AG10803 (cell line): ENCODE results near the gene CDK11A.

Experiments used
- DNase-seq: peaks from one replicate; pipeline ENCODE4 v3.0.0; 2010; ENCODE audit warnings: low read depth
- H3K4me3 ChIP-seq: 2 replicates; pipeline ENCODE4 v1.5.1; 2011; ENCODE audit warnings: mild to moderate bottlenecking, low read length, control low read depth
- TF ChIP-seq, protein P1 (sequence below): conservative IDR thresholded peaks from 2 replicates; pipeline ENCODE4 v1.5.1; 2011; ENCODE audit warnings: mild to moderate bottlenecking, low read length, control low read depth, inconsistent platforms

Gene CDK11A

GRCh38 chr1:1672181-1672965 is 51.8 kb downstream of the CDK11A start:
- no peak for DNase-seq
- TF ChIP-seq, protein P1, sequence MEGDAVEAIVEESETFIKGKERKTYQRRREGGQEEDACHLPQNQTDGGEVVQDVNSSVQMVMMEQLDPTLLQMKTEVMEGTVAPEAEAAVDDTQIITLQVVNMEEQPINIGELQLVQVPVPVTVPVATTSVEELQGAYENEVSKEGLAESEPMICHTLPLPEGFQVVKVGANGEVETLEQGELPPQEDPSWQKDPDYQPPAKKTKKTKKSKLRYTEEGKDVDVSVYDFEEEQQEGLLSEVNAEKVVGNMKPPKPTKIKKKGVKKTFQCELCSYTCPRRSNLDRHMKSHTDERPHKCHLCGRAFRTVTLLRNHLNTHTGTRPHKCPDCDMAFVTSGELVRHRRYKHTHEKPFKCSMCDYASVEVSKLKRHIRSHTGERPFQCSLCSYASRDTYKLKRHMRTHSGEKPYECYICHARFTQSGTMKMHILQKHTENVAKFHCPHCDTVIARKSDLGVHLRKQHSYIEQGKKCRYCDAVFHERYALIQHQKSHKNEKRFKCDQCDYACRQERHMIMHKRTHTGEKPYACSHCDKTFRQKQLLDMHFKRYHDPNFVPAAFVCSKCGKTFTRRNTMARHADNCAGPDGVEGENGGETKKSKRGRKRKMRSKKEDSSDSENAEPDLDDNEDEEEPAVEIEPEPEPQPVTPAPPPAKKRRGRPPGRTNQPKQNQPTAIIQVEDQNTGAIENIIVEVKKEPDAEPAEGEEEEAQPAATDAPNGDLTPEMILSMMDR, result no peak
- no peak overlapping the region for H3K4me3 ChIP-seq

DNA sequence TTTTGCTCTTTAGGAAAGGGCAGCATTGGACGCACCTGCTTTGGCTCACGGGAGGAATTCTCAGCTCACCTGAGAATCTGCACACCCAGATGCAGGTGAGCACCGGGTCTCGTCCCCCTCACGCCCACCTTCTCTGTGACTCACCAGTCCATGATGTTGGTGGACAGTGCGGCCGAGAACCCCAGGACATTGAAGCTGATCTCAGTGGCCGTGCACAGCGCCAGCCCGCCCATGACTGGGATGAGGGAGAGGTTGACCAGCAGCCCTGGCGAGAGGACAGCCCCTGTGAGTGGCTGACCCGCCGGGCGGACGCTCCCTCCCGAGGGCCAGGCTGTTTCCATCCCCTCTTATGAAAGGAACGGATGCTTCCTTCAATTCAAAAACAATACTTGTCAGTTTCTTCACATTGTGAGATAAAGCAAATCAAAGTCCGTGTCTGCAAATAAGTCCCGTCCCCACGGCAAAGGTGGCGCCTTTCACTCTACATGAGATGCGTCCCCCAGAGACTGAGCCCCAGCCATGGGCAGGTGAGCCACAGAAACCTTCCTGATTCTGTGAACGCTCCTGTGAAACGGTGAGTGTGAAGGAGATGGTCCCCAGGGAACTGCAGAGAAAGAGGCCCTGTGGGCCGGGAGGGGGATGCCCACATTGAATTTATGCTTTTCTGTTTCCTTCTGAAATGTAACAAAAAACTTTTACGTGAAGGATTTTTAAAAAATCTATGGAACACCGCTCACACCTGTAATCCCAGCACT is 52.6 kb downstream of the CDK11A start:
- no peak overlapping the region for H3K4me3 ChIP-seq
- DNase-seq, result no peak
- TF ChIP-seq, protein P1, result no peak

GRCh38 chr1:1670866-1671265 is 53.3 kb downstream of the CDK11A start:
- TF ChIP-seq, protein P1, result no peak
- DNase-seq, result no peak
- no peak overlapping the region for H3K4me3 ChIP-seq

GRCh38 chr1:1669468-1670440 is 54.4 kb downstream of the CDK11A start:
- TF ChIP-seq, protein P1, result no peak
- DNase-seq, result no peak
- H3K4me3 ChIP-seq, result no peak overlapping the region

DNA sequence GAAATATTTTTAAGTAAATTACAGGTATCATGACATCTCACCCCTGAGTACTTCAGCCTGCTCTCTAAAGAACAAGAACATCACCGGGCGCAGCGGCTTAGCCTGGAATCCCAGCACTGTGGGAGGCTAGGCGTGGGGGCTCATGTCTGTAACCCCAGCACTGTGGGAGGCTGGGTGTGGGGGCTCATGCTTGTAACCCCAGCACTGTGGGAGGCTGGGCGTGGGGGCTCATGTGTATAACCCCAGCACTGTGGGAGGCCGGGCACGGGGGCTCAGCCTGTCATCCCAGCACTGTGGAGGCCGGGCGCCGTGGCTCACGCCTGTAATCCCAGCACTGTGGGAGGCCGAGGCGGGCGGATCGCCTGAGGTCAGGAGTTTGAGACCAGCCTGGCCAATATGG is 57.6 kb downstream of the CDK11A start:
- no peak overlapping the region for H3K4me3 ChIP-seq
- TF ChIP-seq, protein P1, result no peak
- DNase-seq, result no peak

- TF ChIP-seq, protein P1, result peak; percentile 37
- DNase-seq, result no peak
- no peak overlapping the region for H3K4me3 ChIP-seq
These were observed 58.3 kb downstream of the CDK11A start for GRCh38 chr1:1665815-1666251.
